Activated B cell treated with CpG ODN at 0.5 μM for 24 hours (primary cell): Measurements from ENCODE around the gene TRIM63. TPM values are rescaled to one million over a fixed set of nuclear protein-coding genes. Genes with fewer than 3 reads are reported as not detected.

ENCODE experiments used
- ATAC-seq: fragments of 200-7000 bp; cut with Tn5 transposase; one replicate; pipeline ENCODE4 v1.10.0; 2021; ENCODE audit warnings: low read depth, mild to moderate bottlenecking, moderate library complexity
- CTCF ChIA-PET: fragments of 350-600 bp; sonication (Branson Sonifier 250); formaldehyde crosslinking; loops from one replicate; lab custom pipeline; 2021; ENCODE audit warnings: antibody characterized with exemption; lab: Charles Lee
- POLR2A ChIA-PET: fragments of 350-600 bp; sonication (Branson Sonifier 250); formaldehyde crosslinking; loops from one replicate; lab custom pipeline; 2021; ENCODE audit warnings: antibody characterized with exemption; lab: Charles Lee
- DNase-seq: peaks from one replicate; pipeline ENCODE4 v3.0.0; 2022
- H3K27ac Mint-ChIP-seq: one replicate; pipeline ENCODE4 v1.8.0; 2020; ENCODE audit warnings: mixed read lengths
- H3K27me3 Mint-ChIP-seq: one replicate; pipeline ENCODE4 v1.8.0; 2021; ENCODE audit warnings: mixed read lengths
- H3K36me3 Mint-ChIP-seq: one replicate; pipeline ENCODE4 v1.8.0; 2021; ENCODE audit warnings: low read depth, mixed read lengths
- H3K4me1 Mint-ChIP-seq: one replicate; pipeline ENCODE4 v1.8.0; 2021; ENCODE audit warnings: mixed read lengths
- H3K4me3 Mint-ChIP-seq: one replicate; pipeline ENCODE4 v1.8.0; 2020; ENCODE audit warnings: mild to moderate bottlenecking, mixed read lengths
- H3K9me3 Mint-ChIP-seq: one replicate; pipeline ENCODE4 v1.8.0; 2020; ENCODE audit warnings: mixed read lengths
- CTCF ChIP-seq: fragments of 200-600 bp; IDR thresholded peaks from one replicate; pipeline ENCODE4 v1.8.0; 2022; ENCODE audit warnings: antibody characterized with exemption, mild to moderate bottlenecking
- intact Hi-C: fragments of 100-400 bp; cut with micrococcal nuclease; formaldehyde crosslinking; loops from one replicate; pipeline ENCODE4 v1.15.1; 2024
- total RNA-seq: library from RNA; stranded (reverse); gene quantifications from 2 replicates; pipeline ENCODE4 v1.2.3, GENCODE V29; 2022

Gene TRIM63
- not detected in 2 replicates for total RNA-seq

GRCh38 chr1:26067432-26067911 is at the start of gene TRIM63:
Gene TRIM63, minus strand, starts transcription at chr1:26067630. Its CDS starts 136 bp downstream, at chr1:26067494.
- Mint-ChIP-seq H3K27ac (no peak within 1 kb of the TSS), H3K27me3 (peaks cover 12% of the 10 kb centered on the region), H3K9me3 (no peaks in the 10 kb centered on the region), H3K4me1 (no peaks in the 10 kb centered on the region), H3K36me3 (no peaks in the 10 kb centered on the region), H3K4me3 (no peak within 1 kb of the TSS)
- DNase-seq: no peak
- ChIA-PET CTCF (no interaction called here), POLR2A (no interaction called here)
- no peak for TF ChIP-seq CTCF
- ATAC-seq: no peak
- intact Hi-C loops: no loop called here

- Mint-ChIP-seq H3K4me3 (no peak overlapping the region), H3K4me1 (peaks cover 20% of the 10 kb centered on the region), H3K9me3 (no peaks in the 10 kb centered on the region), H3K27ac (no peak overlapping the region), H3K36me3 (peaks cover 36% of the 10 kb centered on the region), H3K27me3 (no peaks in the 10 kb centered on the region)
- TF ChIP-seq CTCF: no peak
- DNase-seq (no peak), ATAC-seq (no peak)
- ChIA-PET CTCF (interaction anchor here (0.8 to 1.2 kb wide), 3 partner anchors 30 to 303 kb away, joined by 3 read pairs; no protein-coding TSS in a partner anchor), POLR2A (no interaction called here)
- intact Hi-C loops: no loop called here
Observed at GRCh38 chr1:26114165-26114927, 46.9 kb upstream of the TRIM63 start.

- POLR2A ChIA-PET: interaction anchor here (0.8 to 1.8 kb wide), 2 partner anchors 12 to 57 kb away, joined by 4 read pairs; partner anchors contain the start of gene ZNF593
- CTCF ChIA-PET: interaction anchor here (2.0 kb wide), 1 partner anchor 33 kb away, joined by 8 read pairs; no protein-coding TSS in a partner anchor
- Mint-ChIP-seq H3K27ac (peak overlapping the region; percentile 83), H3K27me3 (no peaks in the 10 kb centered on the region), H3K36me3 (peaks cover 22% of the 10 kb centered on the region), H3K4me3 (peak overlapping the region; percentile 94), H3K9me3 (no peaks in the 10 kb centered on the region), H3K4me1 (peaks cover 20% of the 10 kb centered on the region)
- no peak for ATAC-seq
- intact Hi-C loops: no loop called here
- TF ChIP-seq CTCF: no peak
- DNase-seq: no peak
Observed at GRCh38 chr1:26112407-26112775, 45.0 kb upstream of the TRIM63 start.

- intact Hi-C loops: loop anchor here (1.0 to 2.0 kb wide), 7 partner anchors 57 to 361 kb away; partner anchors contain the start of genes C1orf232, CEP85, DHDDS and HMGN2
- Mint-ChIP-seq H3K36me3 (peaks cover 20% of the 10 kb centered on the region), H3K4me3 (peak within 1 kb of the TSS; percentile 94), H3K27ac (peak within 1 kb of the TSS; percentile 89), H3K27me3 (no peaks in the 10 kb centered on the region), H3K4me1 (peaks cover 20% of the 10 kb centered on the region), H3K9me3 (no peaks in the 10 kb centered on the region)
- POLR2A ChIA-PET: interaction anchor here (0.6 to 1.8 kb wide), 6 partner anchors 12 to 321 kb away, joined by 3 to 4 read pairs (median 4); partner anchors contain the start of gene DHDDS
- peak; percentile 80 for ATAC-seq
- DNase-seq: peak; percentile 90
- TF ChIP-seq CTCF: no peak
- CTCF ChIA-PET: interaction anchor here (1.0 to 2.0 kb wide), 2 partner anchors 33 to 306 kb away, joined by 3 to 8 read pairs; no protein-coding TSS in a partner anchor
Observed at GRCh38 chr1:26111530-26112406, 44.3 kb upstream of the TRIM63 start, which contains the start of gene PDIK1L. Gene PDIK1L, plus strand, starts transcription at chr1:26111824. Its CDS starts 2,485 bp downstream, at chr1:26114309.
